Measurements from ENCODE around the gene PSD4.

DNA sequence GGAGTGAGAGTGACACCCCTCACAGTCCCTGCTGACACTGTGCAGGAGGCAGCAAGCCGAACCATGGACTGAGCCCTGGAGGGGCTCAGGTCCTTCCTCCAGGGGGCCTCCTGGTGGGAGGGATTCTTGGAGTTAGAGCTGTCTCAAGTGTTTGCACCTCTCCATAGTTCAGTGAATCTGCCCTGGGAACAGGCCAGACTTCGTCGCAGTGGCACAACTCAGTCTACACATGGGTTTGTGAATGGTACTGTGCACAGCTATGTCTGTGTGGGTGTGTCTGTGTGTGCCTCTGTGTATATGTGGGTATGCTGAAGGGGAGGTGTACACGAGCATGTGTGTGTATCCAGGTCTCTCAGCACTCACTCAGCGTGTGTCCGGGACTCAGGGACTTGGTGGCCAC lies 68.6 kb downstream of the PSD4 start:
- TF ChIP-seq NFRKB (IDR thresholded peaks at IDR 0.05), result no peak
- TF ChIP-seq FOXM1 (IDR thresholded peaks at IDR 0.05; ENCODE audit: borderline replicate concordance), result no peak
- no peak for TF ChIP-seq BHLHE40 (IDR thresholded peaks at IDR 0.05; ENCODE audit: borderline replicate concordance)
- no peak for TF ChIP-seq SP1 (IDR thresholded peaks at IDR 0.05)
- no peak for TF ChIP-seq ARNT (IDR thresholded peaks at IDR 0.05)
- no peak for TF ChIP-seq FOXK2 (IDR thresholded peaks at IDR 0.05)
- no peak for TF ChIP-seq SUZ12 (IDR thresholded peaks at IDR 0.05)
- TF ChIP-seq HDGF (IDR thresholded peaks at IDR 0.05; ENCODE audit: borderline replicate concordance), result no peak
- no peak for TF ChIP-seq L3MBTL2 (conservative IDR thresholded peaks at IDR 0.05)
- no peak for TF ChIP-seq FOXA1 (IDR thresholded peaks at IDR 0.05)
- no peak for TF ChIP-seq TARDBP (IDR thresholded peaks at IDR 0.05)
- no peak for TF ChIP-seq ELF4 (IDR thresholded peaks at IDR 0.05)
- no peak for TF ChIP-seq ZNF384 (IDR thresholded peaks at IDR 0.05)
- no peak for TF ChIP-seq LEF1 (IDR thresholded peaks at IDR 0.05; ENCODE audit: borderline replicate concordance)
